Erythroblast (primary cell): ENCODE measurements around the gene HMGN1.

Source experiments
- GATA1 ChIP-seq: IDR thresholded peaks from 2 replicates; pipeline ENCODE4 v1.6.1; 2011; ENCODE audit warnings: low read depth, mild to moderate bottlenecking, control low read depth, low read length, moderate library complexity
- POLR2A ChIP-seq: IDR thresholded peaks from 2 replicates; pipeline ENCODE4 v1.6.1; 2011; ENCODE audit warnings: mild to moderate bottlenecking, low read length

DNA sequence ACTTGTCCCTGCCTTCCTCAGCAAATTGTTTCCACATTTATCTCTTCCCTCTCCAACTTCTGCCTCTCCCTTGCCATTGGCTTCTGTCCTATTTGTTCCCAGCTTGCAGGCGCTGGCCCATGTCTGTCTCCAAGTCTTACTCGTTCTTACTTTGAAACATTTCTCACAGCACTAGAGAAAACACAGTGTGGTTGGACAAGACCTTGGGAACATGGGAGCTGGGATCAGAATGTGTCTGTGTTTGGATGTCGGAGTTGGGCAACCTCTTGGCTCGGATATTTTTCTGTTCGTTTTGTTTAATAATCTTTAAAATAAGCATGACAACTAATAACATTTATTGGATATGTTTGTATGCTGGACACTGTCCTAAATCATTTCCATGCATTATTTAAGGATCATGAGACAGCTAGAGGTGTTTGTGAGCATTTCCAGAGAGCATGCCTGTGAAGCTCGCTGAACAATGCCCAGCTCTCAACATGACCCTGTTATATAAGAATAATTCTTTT, 29.6 kb downstream of the HMGN1 start:
- TF ChIP-seq POLR2A (no peak), GATA1 (no peak)
